Hepatocyte (in vitro differentiated cells): ENCODE results near the gene AMMECR1L. TPM values are rescaled to one million over a fixed set of nuclear protein-coding genes. Genes with fewer than 3 reads are reported as not detected.
A peak's percentile ranks its signal among the peaks of the same experiment; 100 is the strongest.
"Not testable (repeated sequence)": the region's sequence is repeated elsewhere in the genome, so short reads cannot be mapped to it uniquely, and the experiment has no call there.

Experiments used
- DNase-seq: peaks from one replicate; pipeline ENCODE4 v3.0.0-alpha.2; 2016; ENCODE audit warnings: low spot score
- H2AFZ ChIP-seq: fragments of 200-600 bp; sonication (generic); 2 replicates; pipeline ENCODE4 v1.6.0; 2016; ENCODE audit warnings: antibody characterized with exemption, mild to moderate bottlenecking
- H3K27ac ChIP-seq: fragments of 200-600 bp; sonication (generic); 2 replicates; pipeline ENCODE4 v1.5.1; 2016; ENCODE audit warnings: mild to moderate bottlenecking
- H3K27me3 ChIP-seq: fragments of 200-600 bp; sonication (generic); 2 replicates; pipeline ENCODE4 v1.6.1; 2016
- H3K36me3 ChIP-seq: fragments of 200-600 bp; sonication (generic); replicated peaks from 2 replicates; pipeline ENCODE4 v1.5.1; 2016; ENCODE audit warnings: low read depth; ENCODE audit not compliant: insufficient read depth
- H3K4me1 ChIP-seq: fragments of 200-600 bp; sonication (generic); 2 replicates; pipeline ENCODE4 v1.5.1; 2016; ENCODE audit warnings: mild to moderate bottlenecking, moderate library complexity; ENCODE audit not compliant: insufficient read depth
- H3K4me2 ChIP-seq: fragments of 200-600 bp; sonication (generic); 2 replicates; pipeline ENCODE4 v1.6.0; 2016
- H3K4me3 ChIP-seq: fragments of 200-600 bp; sonication (generic); 2 replicates; pipeline ENCODE4 v1.5.1; 2016; ENCODE audit warnings: mild to moderate bottlenecking
- H3K79me2 ChIP-seq: fragments of 200-600 bp; sonication (generic); 2 replicates; pipeline ENCODE4 v1.6.0; 2017; ENCODE audit warnings: mild to moderate bottlenecking
- H3K9me2 ChIP-seq: fragments of 200-600 bp; sonication (generic); replicated peaks from 2 replicates; pipeline ENCODE4 v1.6.0; 2017; ENCODE audit warnings: mild to moderate bottlenecking; ENCODE audit not compliant: insufficient read depth
- H3K9me3 ChIP-seq: fragments of 200-600 bp; sonication (generic); 2 replicates; pipeline ENCODE4 v1.5.1; 2016; ENCODE audit warnings: low read depth, mild to moderate bottlenecking
- H4K20me1 ChIP-seq: fragments of 200-600 bp; sonication (generic); 2 replicates; pipeline ENCODE4 v1.6.0; 2016; ENCODE audit warnings: mild to moderate bottlenecking; ENCODE audit not compliant: insufficient read depth, poor library complexity, severe bottlenecking
- CTCF ChIP-seq: fragments of 200-600 bp; sonication (generic); IDR thresholded peaks from 2 replicates; pipeline ENCODE4 v1.5.1; 2016; ENCODE audit warnings: antibody characterized with exemption, mild to moderate bottlenecking; ENCODE audit not compliant: poor library complexity
- EZH2 ChIP-seq: fragments of 200-600 bp; sonication (generic); IDR thresholded peaks from 2 replicates; pipeline ENCODE4 v1.6.1; 2016; ENCODE audit warnings: antibody characterized with exemption, mild to moderate bottlenecking, borderline replicate concordance
- EZH2phosphoT487 ChIP-seq: fragments of 200-600 bp; sonication (generic); IDR thresholded peaks from one replicate; pipeline ENCODE4 v1.6.1; 2018; ENCODE audit warnings: antibody characterized with exemption, mild to moderate bottlenecking, low read depth, moderate library complexity; ENCODE audit not compliant: unreplicated experiment, severe bottlenecking
- WGBS: methylation state at CpG from one replicate; pipeline ENCODE4 v1.1.6; 2016; ENCODE audit warnings: low lambda C conversion rate; ENCODE audit errors: missing lambda C conversion rate; 5-methylcytosine and 5-hydroxymethylcytosine counted together
- polyA plus RNA-seq: library from polyadenylated mRNA; unstranded; fragments of >200 nt; fragmentation: Nextera tagmentation; extraction: Ambion mirVana; gene quantifications from 2 replicates; pipeline ENCODE4 v1.2.1, GENCODE V29; 2016
- total RNA-seq: library from RNA; depleted of rRNA; stranded (reverse); fragments of >200 nt; gene quantifications from 2 replicates; pipeline ENCODE4 v1.2.3, GENCODE V29; 2014

AMMECR1L gene
- total RNA-seq, result 10.1 and 14.7 TPM in 2 replicates
- polyA plus RNA-seq, result 8.1 and 9.3 TPM in 2 replicates

DNA sequence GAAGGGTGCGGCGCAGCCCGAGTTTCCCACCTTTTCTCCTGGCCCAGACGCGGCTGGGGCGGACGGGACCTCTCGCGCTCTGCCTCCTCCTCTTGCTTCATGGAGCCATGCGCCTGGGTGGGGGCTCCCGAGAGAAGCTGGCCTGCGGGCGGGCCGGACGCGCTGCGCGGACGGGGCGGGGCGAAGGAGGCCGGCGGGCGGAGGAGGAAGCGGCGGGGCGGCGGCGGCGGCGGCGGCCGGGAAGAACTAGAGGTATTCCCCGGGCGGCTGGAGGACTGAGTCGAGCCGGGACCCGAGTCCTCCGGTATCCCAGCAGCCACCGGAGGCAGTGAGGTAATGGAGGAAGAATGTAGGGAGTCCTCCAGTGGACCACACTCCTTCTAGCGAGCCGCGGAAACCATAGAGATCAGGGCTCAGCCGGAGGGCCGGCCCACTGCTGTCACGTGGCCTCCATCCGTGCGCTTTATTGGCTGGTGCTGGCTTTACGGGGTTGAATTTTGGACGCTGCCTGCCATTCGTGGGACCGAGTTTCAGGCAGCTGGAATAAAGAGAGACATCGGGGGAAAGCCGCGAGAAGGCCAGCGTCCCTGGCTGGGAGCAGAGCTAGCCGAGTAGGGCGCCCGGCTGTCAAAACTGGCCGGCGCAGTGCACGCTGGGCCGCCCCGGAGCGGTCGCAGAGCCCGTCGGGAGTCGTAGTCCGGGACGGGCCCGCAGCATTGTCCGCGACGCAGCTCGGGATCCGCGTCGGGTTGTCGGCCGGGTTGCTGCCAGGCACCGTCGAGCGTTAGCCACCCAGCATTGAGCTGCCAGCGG lies at the start of gene AMMECR1L:
TSS of gene AMMECR1L (minus strand) at position 177 of the 813 bp plus-strand sequence. CDS start 11,722 bp downstream, outside the sequence.
- not testable (repeated sequence) for H3K9me3 ChIP-seq, H3K36me3 ChIP-seq, H3K9me2 ChIP-seq, H3K27me3 ChIP-seq
- peak within 1 kb of the TSS; percentile 55 for H3K4me3 ChIP-seq
- H2AFZ ChIP-seq, result peak within 1 kb of the TSS; percentile 79
- peaks cover 24% of the 10 kb centered on the region for H4K20me1 ChIP-seq
- peak within 1 kb of the TSS; percentile 96 for H3K4me2 ChIP-seq
- peak within 1 kb of the TSS; percentile 94 for H3K27ac ChIP-seq
- WGBS, result 2% methylated on average over 26 of the region's 85 CpGs
- peak; percentile 73 for DNase-seq
- H3K79me2 ChIP-seq, result peaks cover 59% of the 10 kb centered on the region
- H3K4me1 ChIP-seq, result peaks cover 16% of the 10 kb centered on the region

DNA sequence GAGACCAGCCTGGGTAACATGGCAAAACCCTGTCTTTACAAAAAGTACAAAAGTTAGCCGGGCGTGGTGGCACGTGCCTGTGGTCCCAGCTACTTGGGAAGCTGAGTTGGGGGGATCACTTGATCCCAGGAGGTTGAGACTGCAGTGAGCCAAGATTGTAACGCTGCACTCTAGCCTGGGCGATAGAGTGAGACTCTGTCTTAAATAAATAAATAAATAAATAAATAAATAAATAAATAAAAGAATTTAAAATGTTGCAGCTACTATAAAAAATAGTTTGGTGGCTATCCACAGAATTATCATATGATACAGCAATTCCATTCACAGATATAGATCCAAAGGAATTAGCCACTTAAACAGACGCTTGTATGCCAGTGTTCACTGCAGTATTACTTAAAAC lies 49.6 kb upstream of the AMMECR1L start:
- 96% methylated on average over 6 of the region's 6 CpGs for WGBS
- TF ChIP-seq CTCF (no peak), EZH2 (no peak), EZH2phosphoT487 (no peak)
- H3K27ac ChIP-seq, result no peak overlapping the region

DNA sequence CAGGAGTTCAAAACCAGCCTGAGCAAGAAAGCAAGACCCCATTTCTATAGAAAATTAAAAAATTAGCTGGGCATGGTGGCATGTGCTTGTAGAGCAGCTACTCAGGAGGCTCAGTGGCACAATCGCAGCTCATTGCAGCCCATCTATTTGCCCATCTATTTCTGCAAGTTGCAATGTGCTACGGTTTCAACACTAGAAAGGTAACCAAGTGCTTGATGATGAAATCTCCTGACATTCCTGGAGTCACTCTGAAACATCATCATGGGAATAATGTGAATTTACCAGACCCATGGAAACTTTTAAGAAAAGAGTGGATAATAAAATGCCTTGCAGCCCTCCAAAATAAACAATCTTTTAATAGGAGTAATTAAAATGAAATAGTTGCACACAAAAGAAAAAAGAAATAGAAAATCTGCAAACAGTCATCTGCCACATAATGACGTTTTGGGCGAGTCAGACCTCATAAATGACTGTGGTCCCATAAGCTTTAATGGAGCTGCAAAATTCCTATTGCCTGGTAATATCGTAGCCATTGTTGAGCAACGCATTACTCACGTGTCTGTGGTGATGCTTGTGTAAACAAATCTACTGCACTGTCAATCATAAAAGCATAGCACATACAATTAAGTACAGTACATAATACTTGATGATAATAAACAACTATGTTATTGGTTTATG lies 46.6 kb upstream of the AMMECR1L start:
- Histone ChIP-seq H3K27ac (no peak overlapping the region), H3K79me2 (no peaks in the 10 kb centered on the region), H3K4me3 (no peak overlapping the region), H3K4me2 (no peak overlapping the region), H2AFZ (no peak overlapping the region), H3K36me3 (no peaks in the 10 kb centered on the region), H3K27me3 (no peaks in the 10 kb centered on the region), H3K4me1 (no peaks in the 10 kb centered on the region), H4K20me1 (no peaks in the 10 kb centered on the region), H3K9me3 (no peaks in the 10 kb centered on the region), H3K9me2 (no peaks in the 10 kb centered on the region)
- peak; percentile 19 for DNase-seq
- TF ChIP-seq EZH2phosphoT487, result no peak
- no peak for TF ChIP-seq EZH2
- TF ChIP-seq CTCF, result no peak
- WGBS, result 43% methylated on average over 7 of the region's 7 CpGs

More for the DNA sequence above, 49.6 kb upstream of the AMMECR1L start:
- Histone ChIP-seq H4K20me1 (no peaks in the 10 kb centered on the region), H3K9me3 (no peaks in the 10 kb centered on the region), H3K9me2 (no peaks in the 10 kb centered on the region), H3K79me2 (no peaks in the 10 kb centered on the region), H3K4me2 (no peak overlapping the region), H3K36me3 (no peaks in the 10 kb centered on the region), H2AFZ (no peak overlapping the region), H3K4me3 (no peak overlapping the region), H3K27me3 (no peaks in the 10 kb centered on the region), H3K4me1 (no peaks in the 10 kb centered on the region)
- DNase-seq, result no peak

- Histone ChIP-seq H3K27me3 (no peaks in the 10 kb centered on the region), H3K79me2 (no peaks in the 10 kb centered on the region), H3K4me3 (no peak overlapping the region), H3K9me3 (no peaks in the 10 kb centered on the region), H4K20me1 (no peaks in the 10 kb centered on the region), H2AFZ (no peak overlapping the region), H3K9me2 (no peaks in the 10 kb centered on the region), H3K27ac (no peak overlapping the region), H3K4me2 (no peak overlapping the region), H3K36me3 (no peaks in the 10 kb centered on the region), H3K4me1 (no peaks in the 10 kb centered on the region)
- no peak for DNase-seq
- 80% methylated on average over 1 of the region's 1 CpG for WGBS
- TF ChIP-seq EZH2 (no peak), CTCF (no peak), EZH2phosphoT487 (no peak)
These were observed 43.7 kb upstream of the AMMECR1L start for GRCh38 chr2:127929449-127929848.
